ENCODE measurements around the gene SLC6A11. TPM values are rescaled to one million over a fixed set of nuclear protein-coding genes. Genes with fewer than 3 reads are reported as not detected.

Gene SLC6A11
- total and polyA plus RNA-seq, 9 of the 15 experiments (the other 6 are each of a cell fraction or from before 2014, with no cell fraction given) = 0.04 TPM; not detected in 8

DNA sequence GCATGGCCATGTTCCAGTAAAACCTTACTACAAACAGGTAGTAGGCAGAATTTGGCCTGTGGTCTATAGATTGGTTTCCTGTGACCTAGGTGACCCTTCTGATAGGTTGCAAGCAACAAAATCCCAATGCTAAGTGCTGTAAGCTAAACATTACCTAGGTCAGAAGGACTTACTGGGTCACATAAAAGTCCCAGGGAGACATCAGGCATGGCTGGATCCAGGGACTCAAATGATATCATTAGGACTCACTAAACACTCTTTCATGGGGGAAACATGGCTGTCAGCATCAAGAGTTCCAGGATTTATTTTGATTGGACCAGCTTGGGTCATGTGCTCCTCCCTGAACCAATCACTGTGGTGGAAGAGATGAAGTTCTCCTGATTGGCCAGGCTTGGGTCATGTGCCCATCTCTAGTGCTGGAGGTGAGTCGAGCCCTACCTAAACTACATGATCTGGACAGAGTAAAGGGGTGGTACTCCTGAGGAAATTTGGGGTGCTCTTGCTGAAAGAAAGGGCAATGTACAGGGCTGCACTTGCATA, 159.7 kb downstream of the SLC6A11 start (continued):
- TF ChIP-seq, protein P1, sequence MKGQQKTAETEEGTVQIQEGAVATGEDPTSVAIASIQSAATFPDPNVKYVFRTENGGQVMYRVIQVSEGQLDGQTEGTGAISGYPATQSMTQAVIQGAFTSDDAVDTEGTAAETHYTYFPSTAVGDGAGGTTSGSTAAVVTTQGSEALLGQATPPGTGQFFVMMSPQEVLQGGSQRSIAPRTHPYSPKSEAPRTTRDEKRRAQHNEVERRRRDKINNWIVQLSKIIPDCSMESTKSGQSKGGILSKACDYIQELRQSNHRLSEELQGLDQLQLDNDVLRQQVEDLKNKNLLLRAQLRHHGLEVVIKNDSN (CRISPR knock-in tag; IDR thresholded peaks at IDR 0.05) = peak; percentile 85
- peak; percentile 35; the same call in 1 of the 2 replicates for TF ChIP-seq CBFA2T2 (conservative IDR thresholded peaks at IDR 0.05)
- TF ChIP-seq FOS (IDR thresholded peaks at IDR 0.05; ENCODE audit: extremely low read depth, insufficient read length) = peak; percentile 45
- TF ChIP-seq ZNF12 (CRISPR knock-in tag; IDR thresholded peaks at IDR 0.05) = no peak
- TF ChIP-seq BDP1 (IDR thresholded peaks at IDR 0.05; ENCODE audit: insufficient read depth, insufficient read length) = no peak
- TF ChIP-seq, protein P2, sequence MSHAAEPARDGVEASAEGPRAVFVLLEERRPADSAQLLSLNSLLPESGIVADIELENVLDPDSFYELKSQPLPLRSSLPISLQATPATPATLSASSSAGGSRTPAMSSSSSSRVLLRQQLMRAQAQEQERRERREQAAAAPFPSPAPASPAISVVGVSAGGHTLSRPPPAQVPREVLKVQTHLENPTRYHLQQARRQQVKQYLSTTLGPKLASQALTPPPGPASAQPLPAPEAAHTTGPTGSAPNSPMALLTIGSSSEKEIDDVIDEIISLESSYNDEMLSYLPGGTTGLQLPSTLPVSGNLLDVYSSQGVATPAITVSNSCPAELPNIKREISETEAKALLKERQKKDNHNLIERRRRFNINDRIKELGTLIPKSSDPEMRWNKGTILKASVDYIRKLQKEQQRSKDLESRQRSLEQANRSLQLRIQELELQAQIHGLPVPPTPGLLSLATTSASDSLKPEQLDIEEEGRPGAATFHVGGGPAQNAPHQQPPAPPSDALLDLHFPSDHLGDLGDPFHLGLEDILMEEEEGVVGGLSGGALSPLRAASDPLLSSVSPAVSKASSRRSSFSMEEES (CRISPR knock-in tag; IDR thresholded peaks at IDR 0.05) = no peak
- TF ChIP-seq, protein P3, sequence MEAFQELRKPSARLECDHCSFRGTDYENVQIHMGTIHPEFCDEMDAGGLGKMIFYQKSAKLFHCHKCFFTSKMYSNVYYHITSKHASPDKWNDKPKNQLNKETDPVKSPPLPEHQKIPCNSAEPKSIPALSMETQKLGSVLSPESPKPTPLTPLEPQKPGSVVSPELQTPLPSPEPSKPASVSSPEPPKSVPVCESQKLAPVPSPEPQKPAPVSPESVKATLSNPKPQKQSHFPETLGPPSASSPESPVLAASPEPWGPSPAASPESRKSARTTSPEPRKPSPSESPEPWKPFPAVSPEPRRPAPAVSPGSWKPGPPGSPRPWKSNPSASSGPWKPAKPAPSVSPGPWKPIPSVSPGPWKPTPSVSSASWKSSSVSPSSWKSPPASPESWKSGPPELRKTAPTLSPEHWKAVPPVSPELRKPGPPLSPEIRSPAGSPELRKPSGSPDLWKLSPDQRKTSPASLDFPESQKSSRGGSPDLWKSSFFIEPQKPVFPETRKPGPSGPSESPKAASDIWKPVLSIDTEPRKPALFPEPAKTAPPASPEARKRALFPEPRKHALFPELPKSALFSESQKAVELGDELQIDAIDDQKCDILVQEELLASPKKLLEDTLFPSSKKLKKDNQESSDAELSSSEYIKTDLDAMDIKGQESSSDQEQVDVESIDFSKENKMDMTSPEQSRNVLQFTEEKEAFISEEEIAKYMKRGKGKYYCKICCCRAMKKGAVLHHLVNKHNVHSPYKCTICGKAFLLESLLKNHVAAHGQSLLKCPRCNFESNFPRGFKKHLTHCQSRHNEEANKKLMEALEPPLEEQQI (IDR thresholded peaks at IDR 0.05) = no peak
- peak; percentile 84 for TF ChIP-seq RAD51 (IDR thresholded peaks at IDR 0.05; ENCODE audit: borderline replicate concordance, low read depth)
- peak in 1 of 3 experiments; percentile 17 for TF ChIP-seq YY1 (IDR thresholded peaks at IDR 0.05; ENCODE audit: borderline replicate concordance in 1 of 3, control insufficient read depth in 1 of 3, extremely low read depth in 1 of 3, insufficient read depth in 3 of 3, insufficient read length in 1 of 3, insufficient replicate concordance in 2 of 3, low read depth in 1 of 3, low read length in 2 of 3)
- peak; percentile 35 for TF ChIP-seq RBM25 (IDR thresholded peaks at IDR 0.05; ENCODE audit: low read depth, low read length, severe bottlenecking)
- TF ChIP-seq, protein P4, sequence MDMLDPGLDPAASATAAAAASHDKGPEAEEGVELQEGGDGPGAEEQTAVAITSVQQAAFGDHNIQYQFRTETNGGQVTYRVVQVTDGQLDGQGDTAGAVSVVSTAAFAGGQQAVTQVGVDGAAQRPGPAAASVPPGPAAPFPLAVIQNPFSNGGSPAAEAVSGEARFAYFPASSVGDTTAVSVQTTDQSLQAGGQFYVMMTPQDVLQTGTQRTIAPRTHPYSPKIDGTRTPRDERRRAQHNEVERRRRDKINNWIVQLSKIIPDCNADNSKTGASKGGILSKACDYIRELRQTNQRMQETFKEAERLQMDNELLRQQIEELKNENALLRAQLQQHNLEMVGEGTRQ (CRISPR knock-in tag; IDR thresholded peaks at IDR 0.05) = peak; percentile 87
- TF ChIP-seq POU5F1 (IDR thresholded peaks at IDR 0.05; ENCODE audit: borderline replicate concordance, low read depth, low read length, partially characterized antibody) = no peak

All from K562 (cell line).